Stomach smooth muscle (tissue), 2 donors: ENCODE measurements around the gene ZNF792.
"Not testable (repeated sequence)": the region's sequence is repeated elsewhere in the genome, so short reads cannot be mapped to it uniquely, and the experiment has no call there.

ENCODE experiments used
- H3K27ac ChIP-seq: one replicate; pipeline ENCODE4 v1.7.0; 2013; ENCODE audit warnings: mild to moderate bottlenecking, low read length, inconsistent platforms
- H3K27me3 ChIP-seq, 2 donors: one replicate each; pipeline ENCODE4 v1.7.0; 2013; ENCODE audit warnings: low read length in 2 of 2; ENCODE audit not compliant: insufficient read depth in 2 of 2, control insufficient read depth in 1 of 2
- H3K36me3 ChIP-seq, 2 donors: one replicate each; pipeline ENCODE4 v1.7.0; 2013; ENCODE audit warnings: low read length in 2 of 2; ENCODE audit not compliant: control insufficient read depth in 2 of 2, insufficient read depth in 2 of 2
- H3K4me1 ChIP-seq: one replicate; pipeline ENCODE4 v1.7.0; 2013; ENCODE audit warnings: low read length; ENCODE audit not compliant: control insufficient read depth, insufficient read depth
- H3K4me3 ChIP-seq, 2 donors: one replicate each; pipeline ENCODE4 v1.7.0; 2013; ENCODE audit warnings: low read length in 2 of 2
- H3K9ac ChIP-seq, 2 donors: one replicate each; pipeline ENCODE4 v1.7.0; 2013; ENCODE audit warnings: low read length in 2 of 2, mild to moderate bottlenecking in 1 of 2
- H3K9me3 ChIP-seq, 2 donors: one replicate each; pipeline ENCODE4 v1.7.0; 2013; ENCODE audit warnings: low read length in 2 of 2; ENCODE audit not compliant: control insufficient read depth in 2 of 2
- donor health status: healthy.
- donor health status: Pancreatic carcinoma.

The ZNF792 gene

DNA sequence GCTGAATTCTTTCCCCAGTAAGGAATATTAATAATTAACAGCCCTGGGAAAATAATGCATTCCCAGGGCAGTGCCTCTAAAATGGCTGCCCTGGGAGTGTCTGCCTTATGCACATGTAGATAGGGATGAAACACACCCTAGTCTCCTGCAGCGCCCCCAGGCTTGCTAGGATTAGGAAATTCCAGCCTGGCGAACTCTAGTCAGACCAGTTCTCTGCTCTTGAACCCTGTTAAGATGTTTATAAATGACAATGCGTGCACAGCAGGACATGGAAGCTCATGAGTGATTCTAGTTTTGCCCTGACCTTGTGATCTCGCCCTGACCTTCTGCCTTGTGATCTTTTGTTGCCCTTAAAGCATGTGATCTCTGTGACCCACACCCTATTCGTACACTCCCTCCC, 1.5 kb upstream of the ZNF792 start:
- not testable (repeated sequence) for H3K27ac ChIP-seq, H3K9ac ChIP-seq, H3K4me3 ChIP-seq, H3K36me3 ChIP-seq, H3K27me3 ChIP-seq, H3K9me3 ChIP-seq
- H3K4me1 ChIP-seq = peaks cover 23% of the 10 kb centered on the region

DNA sequence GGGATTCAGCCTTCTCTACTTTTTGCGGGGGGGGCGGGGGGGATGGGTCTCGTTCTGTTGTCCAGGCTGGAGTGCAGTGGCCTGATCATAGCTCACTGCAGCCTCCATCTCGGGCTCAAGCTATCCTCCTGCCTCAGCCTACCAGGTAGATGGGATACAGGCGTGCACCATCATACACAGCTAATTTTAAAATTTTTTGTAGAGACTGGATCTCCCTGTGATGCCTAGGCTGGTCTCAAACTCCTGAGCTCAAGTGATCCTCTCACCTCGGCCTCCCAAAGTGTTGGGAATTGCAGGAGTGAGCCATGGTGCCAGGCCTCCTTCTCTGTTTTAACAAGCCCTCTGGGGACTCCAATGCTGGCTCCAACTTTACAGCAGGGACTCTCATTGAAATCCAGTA, 569 bp upstream of the ZNF792 start:
- H3K9me3 ChIP-seq = peaks cover 5 to 13% of the 10 kb centered on the region in 2 donors
- H3K27ac ChIP-seq = no peak overlapping the region
- peaks cover 4 to 9% of the 10 kb centered on the region in 2 donors for H3K36me3 ChIP-seq
- H3K4me3 ChIP-seq = peak overlapping the region in 1 of 2 donors; percentile 89
- no peak overlapping the region for H3K9ac ChIP-seq
- peaks cover 23% of the 10 kb centered on the region for H3K4me1 ChIP-seq
- H3K27me3 ChIP-seq = no peaks in the 10 kb centered on the region

DNA sequence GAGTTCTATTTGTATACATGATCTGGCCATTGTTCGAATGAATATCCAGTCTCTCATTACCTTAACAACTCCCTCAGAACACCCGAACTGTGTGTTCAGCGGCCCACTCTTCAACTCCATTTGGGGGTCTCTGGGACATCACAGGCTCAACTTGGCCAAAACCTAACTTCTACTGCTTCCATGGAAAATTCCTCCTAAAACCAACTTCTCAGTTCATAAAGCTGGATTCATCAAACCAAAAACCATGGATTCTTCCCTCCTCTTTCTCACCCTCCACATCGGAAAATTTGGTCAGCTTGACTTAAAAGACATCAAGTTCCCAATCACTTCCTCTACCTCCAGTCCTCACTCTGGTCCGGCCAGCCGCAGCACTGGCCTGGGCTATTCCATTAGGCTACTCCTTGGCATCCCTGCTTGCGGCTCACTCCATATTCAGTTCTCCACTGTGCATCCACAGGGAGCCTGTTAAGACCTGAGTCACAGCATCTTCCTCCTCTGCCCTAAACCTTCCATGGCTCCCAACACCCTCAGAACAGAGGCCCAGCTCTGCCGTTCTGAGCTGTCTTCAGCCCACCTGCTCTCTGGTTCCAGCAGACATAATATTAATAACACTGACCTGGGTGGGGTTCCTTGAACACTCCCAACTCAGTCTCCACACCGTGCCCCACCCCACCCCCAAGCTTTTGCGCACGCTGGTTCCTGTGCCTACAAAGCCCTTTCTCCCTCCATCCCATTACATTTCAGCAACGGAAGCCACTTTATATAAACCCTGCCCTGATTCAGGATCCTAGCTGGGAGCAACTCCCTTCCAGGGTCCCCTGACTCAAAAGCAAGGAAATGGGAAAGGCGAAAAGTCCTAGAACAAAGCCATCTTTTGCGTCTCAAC, 1.1 kb downstream of the ZNF792 start:
- Histone ChIP-seq H3K36me3 (peaks cover 20 to 26% of the 10 kb centered on the region in 2 donors), H3K4me1 (peaks cover 23% of the 10 kb centered on the region), H3K9me3 (peaks cover 20 to 29% of the 10 kb centered on the region in 2 donors), H3K27ac (peak overlapping the region; percentile 24), H3K4me3 (peak overlapping the region; percentile 87 to 89), H3K9ac (peak overlapping the region; percentile 70 to 76), H3K27me3 (no peaks in the 10 kb centered on the region)

DNA sequence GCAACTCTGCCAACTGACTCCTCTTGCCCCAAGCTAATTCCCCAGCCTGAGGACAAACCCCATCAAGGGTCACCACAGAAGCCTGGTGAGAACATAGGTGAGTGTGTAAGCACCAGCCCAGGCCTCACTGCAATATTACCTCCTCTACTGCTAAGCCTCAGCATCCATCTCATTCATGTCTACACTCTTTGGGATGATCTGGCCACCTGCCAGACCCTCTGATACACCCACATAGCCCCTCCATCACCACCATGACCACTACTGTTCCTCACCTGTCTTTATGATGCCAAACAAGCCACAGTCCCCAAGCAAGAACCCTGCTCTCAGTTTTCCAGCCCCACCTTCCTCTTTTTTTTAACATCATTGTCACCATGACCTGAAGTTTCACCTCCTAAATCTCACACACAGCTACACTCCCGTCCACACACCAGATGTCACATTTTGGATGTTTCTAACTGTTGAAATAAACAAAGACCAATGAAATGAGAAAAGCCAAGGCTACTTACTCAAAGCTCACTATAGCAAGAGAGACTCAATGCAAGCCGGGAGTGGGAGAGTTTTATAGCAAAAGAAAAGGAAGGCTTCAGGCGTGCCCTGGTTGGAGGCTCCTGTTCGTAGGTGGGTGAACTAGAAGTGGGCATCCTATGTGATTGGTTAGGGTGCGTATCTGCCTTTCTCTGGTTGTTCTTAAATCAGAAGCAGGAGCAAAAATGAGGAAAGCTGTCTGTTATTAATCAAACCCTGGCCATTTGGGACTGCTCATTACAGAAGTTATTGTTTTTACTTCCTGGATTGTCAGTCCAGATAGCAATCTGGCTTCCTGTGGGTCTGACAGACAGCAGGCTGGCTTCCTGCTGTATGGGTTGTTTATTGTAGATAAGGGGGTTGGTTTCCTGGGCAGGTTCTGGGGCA, 2.0 kb downstream of the ZNF792 start:
- H3K27ac ChIP-seq = no peak overlapping the region
- H3K9ac ChIP-seq = peak overlapping the region; percentile 17 to 42
- no peaks in the 10 kb centered on the region for H3K27me3 ChIP-seq
- peaks cover 29 to 35% of the 10 kb centered on the region in 2 donors for H3K36me3 ChIP-seq
- H3K9me3 ChIP-seq = peaks cover 29 to 38% of the 10 kb centered on the region in 2 donors
- peaks cover 23% of the 10 kb centered on the region for H3K4me1 ChIP-seq
- peak overlapping the region; percentile 87 to 89 for H3K4me3 ChIP-seq

DNA sequence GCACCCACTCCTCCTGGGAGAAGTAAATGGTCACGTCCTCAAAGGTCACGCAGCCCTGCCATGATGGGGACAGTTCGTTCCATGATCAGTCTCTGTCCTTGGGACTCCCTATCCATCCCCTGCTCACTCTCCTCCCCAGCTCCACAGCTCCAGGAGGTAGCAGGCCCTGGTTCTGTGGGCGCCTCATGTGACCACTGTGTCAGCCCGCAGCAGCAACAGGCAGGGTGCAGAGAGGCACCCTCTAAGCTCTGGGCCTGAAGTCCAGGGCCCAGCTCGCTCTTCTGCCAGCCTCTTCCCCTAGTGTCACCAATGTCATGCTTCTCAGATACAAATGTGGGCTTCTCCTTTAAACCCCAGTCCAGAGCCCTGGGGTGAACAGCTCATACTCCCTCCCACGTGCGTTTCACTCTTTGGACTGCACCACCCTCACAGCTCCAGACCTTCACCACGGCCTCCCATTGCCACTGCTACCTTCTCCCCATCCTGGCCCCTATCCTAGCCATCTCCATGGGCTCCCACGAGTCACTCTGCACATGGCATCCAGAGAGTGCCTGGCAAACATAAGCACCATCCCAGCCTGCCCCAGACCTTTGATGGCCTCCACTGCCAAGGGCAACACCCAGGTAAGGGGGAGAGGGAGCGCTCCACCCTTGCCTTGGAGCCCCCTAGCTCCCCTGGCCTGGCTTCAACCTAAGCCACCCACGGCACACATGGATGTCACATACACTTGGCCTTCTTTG, 2.9 kb downstream of the ZNF792 start:
- no peaks in the 10 kb centered on the region for H3K27me3 ChIP-seq
- H3K4me1 ChIP-seq = peaks cover 23% of the 10 kb centered on the region
- H3K4me3 ChIP-seq = peak overlapping the region in 1 of 2 donors; percentile 89
- peaks cover 35 to 39% of the 10 kb centered on the region in 2 donors for H3K36me3 ChIP-seq
- no peak overlapping the region for H3K9ac ChIP-seq
- H3K9me3 ChIP-seq = peaks cover 34 to 45% of the 10 kb centered on the region in 2 donors
- no peak overlapping the region for H3K27ac ChIP-seq

- Histone ChIP-seq H3K4me1 (peaks cover 23% of the 10 kb centered on the region), H3K4me3 (no peak overlapping the region), H3K27ac (no peak overlapping the region), H3K9ac (no peak overlapping the region), H3K27me3 (no peaks in the 10 kb centered on the region), H3K36me3 (peaks cover 35 to 39% of the 10 kb centered on the region in 2 donors), H3K9me3 (peaks cover 37 to 45% of the 10 kb centered on the region in 2 donors)
Measured at GRCh38 chr19:34960103-34960805, 3.8 kb downstream of the ZNF792 start.

- peaks cover 35 to 39% of the 10 kb centered on the region in 2 donors for H3K36me3 ChIP-seq
- H3K27ac ChIP-seq = no peak overlapping the region
- no peak overlapping the region for H3K9ac ChIP-seq
- peaks cover 19% of the 10 kb centered on the region for H3K4me1 ChIP-seq
- no peak overlapping the region for H3K4me3 ChIP-seq
- no peaks in the 10 kb centered on the region for H3K27me3 ChIP-seq
- H3K9me3 ChIP-seq = peaks cover 37 to 51% of the 10 kb centered on the region in 2 donors
Measured at GRCh38 chr19:34959021-34959420, 5.0 kb downstream of the ZNF792 start.

DNA sequence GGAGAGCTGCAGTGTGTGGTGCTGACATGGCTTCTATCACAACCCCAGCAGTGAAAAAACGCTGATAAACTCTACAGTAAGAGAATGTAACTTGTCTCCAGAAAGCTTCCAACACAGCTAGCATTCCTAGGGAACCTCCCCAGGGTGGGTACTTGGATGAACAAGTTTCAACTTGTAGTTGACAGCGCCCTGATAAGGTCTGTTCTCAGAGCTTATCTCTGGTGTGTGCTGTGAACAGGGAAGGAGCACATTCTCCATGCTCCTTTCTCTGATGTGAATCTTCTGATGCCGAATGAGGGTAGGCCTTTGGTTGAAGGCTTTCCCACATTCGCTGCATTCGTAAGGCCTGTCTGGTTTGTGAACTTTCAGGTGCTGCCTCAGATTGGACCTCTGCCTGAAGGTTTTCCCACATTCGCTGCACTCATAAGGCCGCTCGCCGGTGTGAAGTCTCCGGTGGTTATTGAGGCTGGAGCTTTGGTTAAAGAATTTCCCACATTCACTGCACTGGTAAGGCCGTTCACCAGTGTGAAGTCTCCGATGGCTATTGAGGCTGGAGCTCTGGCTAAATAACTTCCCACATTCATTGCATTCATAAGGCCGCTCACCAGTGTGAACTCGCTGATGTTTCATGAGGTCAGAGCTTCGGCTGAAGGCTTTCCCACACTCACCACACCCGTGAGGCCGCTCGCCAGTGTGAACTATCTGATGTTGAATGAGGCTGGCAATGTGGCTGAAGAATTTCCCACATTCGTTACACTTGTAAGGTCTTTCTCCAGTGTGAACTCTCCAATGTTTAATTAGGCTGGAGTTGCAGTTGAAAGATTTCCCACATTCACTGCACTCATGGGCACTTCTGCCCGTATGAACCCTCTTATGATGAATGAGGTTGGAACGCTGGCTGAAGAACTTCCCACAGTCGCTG, 5.9 kb downstream of the ZNF792 start:
- Histone ChIP-seq H3K9me3 (peaks cover 37 to 53% of the 10 kb centered on the region in 2 donors), H3K36me3 (peaks cover 35 to 39% of the 10 kb centered on the region in 2 donors), H3K9ac (no peak overlapping the region)

DNA sequence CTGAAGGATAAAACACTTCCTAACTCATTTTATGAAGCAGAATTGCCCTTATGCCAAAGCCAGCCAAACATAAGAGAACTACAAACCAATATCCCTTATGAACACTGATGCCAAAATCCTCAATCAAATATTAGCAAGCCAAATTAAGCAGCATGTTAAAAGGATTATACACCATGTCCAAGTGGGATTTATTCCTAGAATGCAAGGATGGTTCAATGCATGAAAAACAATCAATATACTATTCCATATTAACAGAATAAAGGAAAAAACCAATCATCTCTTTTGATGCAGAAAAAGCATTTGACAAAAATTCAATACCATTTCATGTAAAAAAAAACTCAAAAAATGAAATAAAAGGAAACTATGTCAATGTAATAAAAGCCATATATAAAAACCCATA, 10.9 kb downstream of the ZNF792 start:
- no peak overlapping the region for H3K27ac ChIP-seq
- no peak overlapping the region for H3K4me3 ChIP-seq
- H3K4me1 ChIP-seq = no peaks in the 10 kb centered on the region
- H3K9ac ChIP-seq = no peak overlapping the region
- H3K36me3 ChIP-seq = peaks cover 15 to 16% of the 10 kb centered on the region in 2 donors
- peaks cover 24 to 31% of the 10 kb centered on the region in 2 donors for H3K9me3 ChIP-seq
- no peaks in the 10 kb centered on the region for H3K27me3 ChIP-seq

More for the DNA sequence above, 5.9 kb downstream of the ZNF792 start:
- Histone ChIP-seq H3K27me3 (no peaks in the 10 kb centered on the region), H3K4me3 (peak overlapping the region; percentile 15 to 38), H3K4me1 (peaks cover 14% of the 10 kb centered on the region), H3K27ac (no peak overlapping the region)
